Cortex of kidney (tissue), 1 donor: Measurements from ENCODE around the gene GAS6.
"Not testable (repeated sequence)": the region's sequence is repeated elsewhere in the genome, so short reads cannot be mapped to it uniquely, and the experiment has no call there.

ENCODE experiments used
- DNase-seq: peaks from one replicate; lab custom pipeline; 2025; lab: John Stamatoyannopoulos, UW

GAS6 gene

DNA sequence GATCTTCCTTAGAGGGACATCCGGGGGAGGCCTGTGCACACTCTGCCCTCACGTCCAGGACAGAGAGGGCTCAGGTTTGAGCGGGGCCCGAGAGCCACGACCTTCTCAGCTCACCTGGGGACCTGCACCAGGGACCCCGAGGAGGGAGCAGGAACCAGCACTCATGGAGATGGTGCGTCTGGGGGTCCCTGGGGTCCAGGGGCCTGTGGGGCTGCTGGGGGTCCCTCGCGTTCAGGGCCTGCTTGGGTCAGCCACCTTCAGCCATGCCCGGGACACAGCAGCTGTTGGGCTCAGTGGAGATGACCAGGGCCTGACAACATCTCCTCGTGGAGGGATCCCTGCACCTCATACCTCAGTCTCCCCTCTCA, 57.8 kb downstream of the GAS6 start:
- no peak for DNase-seq

DNA sequence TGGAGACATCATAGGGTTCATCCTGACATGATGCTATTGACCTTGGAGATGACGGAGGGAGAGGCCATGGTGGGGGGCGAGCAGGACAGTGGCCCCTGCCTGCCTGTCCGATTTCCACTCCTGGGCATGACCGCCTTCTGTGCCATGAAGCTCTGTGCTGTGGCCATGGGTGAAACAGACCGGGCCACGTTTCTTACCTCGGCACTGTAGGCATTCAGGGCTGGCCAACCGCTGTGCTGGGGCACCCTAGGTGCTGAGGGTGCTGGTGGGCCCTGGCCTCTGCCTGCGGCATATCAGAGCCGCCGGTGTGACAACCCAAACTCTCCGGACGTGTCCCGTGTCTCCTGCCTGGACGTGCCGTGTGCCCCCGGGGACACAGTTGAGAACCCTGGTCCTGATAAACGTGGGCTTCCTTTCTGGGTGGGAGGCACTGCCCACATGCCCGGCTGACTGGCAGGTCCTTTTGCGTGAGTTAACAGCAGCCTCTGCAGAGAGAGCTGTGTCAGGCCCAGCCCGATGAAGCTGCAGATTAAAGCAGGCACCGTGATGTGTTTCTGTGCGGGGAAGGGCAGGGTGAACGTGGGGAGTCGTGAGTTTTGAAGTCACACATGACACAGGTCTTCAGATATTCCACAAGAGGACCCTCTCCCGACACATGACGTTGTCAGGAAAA, 58.3 kb downstream of the GAS6 start:
- no peak for DNase-seq

GRCh38 chr13:113804703-113805430, 59.0 kb downstream of the GAS6 start:
- no peak for DNase-seq

GRCh38 chr13:113804017-113804702, 59.7 kb downstream of the GAS6 start:
- no peak for DNase-seq

- DNase-seq: no peak
Measured at GRCh38 chr13:113803409-113804016, 60.4 kb downstream of the GAS6 start.

DNA sequence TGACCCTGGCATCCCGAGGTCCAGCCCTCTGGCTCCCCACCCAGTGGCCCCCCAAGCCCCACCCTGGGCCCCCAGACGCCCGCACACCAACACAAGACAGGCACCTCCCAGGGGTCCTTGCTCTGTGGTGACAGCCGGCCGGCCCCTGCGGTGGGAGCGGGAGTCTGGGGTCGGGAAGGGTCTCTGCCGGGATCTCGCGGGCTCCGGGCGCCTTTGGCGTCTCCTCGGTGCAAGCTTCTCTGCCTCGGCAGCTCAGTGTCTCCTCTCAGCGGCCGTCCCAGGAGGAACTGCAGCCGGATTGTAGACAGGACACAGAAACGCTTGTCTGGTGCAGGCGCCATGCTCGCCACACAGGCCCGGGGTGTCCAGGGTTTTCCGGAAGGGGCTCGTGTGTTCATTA, 61.1 kb downstream of the GAS6 start:
- DNase-seq: no peak

DNA sequence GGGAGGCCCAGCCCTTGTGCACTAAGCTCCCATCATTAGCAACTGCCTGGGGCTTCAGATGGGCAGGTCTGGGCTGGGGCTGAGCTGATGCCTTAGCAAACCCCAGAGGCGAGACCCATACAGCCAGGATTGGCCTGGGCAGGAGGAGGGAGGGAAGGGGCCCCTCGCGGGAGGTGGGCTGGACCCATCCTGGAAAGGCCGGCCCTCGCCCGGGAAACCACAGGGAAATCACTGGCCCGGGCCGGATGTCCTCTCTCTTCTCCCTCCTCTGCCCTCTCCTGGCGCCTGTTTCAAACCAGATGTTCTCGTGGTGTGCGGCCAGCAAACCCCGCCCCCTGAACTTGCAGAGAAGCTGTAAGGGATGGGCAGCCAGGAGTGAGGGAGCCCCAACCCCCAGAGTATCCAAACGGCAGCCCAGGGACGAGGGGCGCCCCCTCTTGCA, 61.8 kb downstream of the GAS6 start:
- no peak for DNase-seq

DNA sequence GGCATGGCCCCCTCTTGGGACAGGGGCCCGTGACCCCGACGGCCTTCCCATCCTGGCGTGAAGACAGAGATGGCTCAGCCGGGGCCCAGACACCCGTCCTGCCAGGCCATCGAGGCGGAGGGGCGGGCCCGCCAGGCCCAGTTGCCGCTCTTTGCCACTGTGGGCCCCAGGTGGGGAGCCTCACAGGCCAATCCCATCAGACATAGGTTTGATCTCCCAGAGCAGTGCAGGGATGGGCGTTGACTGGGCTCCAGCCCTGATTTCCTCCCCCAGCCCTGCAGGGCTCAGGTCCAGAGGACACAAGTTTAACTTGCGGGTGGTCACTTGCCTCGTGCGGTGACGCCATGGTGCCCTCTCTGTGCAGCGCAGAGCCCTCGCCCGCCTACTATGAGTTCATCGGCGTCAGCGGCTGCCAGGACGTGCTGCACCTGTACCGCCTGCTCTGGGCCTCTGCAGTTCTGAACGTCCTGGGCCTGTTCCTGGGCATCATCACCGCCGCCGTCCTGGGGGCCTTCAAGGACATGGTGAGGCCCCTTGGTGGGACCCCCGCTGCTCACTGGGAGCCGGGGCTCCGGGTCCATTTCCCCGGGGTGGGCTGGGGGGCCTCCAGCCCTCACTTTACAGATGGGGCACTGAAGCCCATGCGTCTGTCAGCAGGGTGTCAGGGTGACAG, 62.5 kb downstream of the GAS6 start:
- DNase-seq: no peak

- DNase-seq: no peak
Measured at GRCh38 chr13:113800576-113800926, 63.3 kb downstream of the GAS6 start.

DNA sequence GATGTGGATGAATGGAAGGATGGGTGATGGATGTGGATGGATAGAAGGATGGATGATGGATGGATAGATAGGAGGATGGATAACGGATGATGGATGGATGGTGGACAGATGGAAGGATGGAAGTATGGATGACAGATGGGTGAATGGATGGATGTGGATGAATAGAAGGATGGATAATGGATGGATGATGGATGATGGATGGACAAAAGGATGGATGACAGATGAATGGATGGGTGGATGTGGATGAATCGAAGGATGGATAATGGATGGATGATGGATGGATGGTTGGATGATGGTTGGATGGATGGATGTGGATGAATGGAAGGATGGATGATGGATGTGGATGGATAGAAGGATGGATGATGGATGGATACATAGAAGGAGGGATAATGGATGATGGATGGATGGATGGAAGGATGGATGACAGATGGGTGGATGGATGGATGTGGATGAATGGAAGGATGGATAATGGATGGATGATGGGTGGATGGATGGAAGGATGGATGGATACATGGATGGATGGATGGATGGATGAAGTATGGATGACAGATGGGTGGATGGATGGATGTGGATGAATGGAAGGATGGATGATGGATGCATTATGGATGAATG, 65.6 kb downstream of the GAS6 start:
- DNase-seq: no peak

DNA sequence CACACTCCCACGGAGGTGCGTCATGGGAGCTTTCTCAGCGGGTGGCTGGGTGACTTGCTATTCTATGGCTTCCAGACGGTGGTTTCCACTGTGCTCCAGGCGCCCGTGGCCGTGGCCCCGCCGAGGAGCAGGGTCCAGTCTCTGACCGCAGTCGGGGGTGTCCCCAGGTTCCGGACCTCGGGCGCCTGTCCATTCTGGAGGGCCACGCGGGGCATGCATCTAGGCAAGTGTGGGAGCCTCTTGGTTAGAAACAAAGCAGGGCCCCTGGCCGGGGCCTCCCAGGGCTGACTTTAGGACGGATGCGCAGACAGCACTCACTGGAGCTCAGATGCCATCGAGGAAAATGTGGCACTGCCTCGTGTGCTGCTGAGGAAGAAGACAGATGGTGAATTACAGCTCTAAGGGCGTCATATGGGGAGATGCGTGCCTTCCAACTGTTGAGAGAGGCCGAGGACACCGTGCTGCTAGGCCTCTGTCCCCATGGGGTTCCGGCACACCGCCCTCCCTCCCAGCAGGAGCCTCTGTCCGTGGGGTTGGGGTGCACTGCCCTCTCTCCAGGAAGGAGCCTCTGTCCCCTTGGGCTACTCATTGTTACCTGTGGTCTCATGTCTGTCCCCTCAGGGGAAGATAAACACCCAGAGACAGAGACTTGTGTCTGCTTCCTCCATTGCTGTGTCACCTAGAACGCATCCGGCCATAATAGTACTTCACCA, 66.8 kb downstream of the GAS6 start:
- DNase-seq: no peak

DNA sequence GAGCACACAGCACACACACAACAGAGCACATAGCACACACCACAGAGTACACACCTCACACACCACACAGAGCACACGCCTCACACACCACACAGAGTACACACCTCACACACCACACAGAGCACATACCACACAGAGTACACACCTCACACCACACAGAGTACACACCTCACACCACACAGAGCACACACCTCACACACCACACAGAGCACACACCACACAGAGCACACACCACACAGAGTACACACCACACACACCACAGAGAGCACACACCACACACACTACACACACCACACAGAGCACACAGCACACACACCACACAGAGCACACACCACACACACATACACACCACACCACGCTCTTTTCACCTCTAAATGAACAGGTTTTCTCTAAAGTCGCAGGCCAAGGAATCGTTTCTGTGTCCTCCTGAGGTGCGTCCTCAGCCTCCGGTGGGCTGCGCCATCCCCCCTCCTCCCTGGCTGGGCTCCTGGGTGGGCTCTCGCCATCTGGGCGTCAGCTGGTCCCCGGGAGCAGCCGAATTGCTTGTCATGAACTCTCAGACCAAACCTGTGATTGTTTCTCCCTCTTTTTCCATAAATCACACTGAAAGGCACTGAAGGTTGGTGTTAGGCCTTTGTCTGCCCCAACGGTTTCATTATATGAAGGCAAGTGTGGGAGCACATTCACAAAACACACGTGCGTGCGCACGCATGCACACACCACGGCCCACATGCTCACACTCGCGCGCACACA, 67.5 kb downstream of the GAS6 start:
- DNase-seq: no peak

- DNase-seq: not testable (repeated sequence)
Measured at GRCh38 chr13:113795362-113795761, 68.5 kb downstream of the GAS6 start.

DNA sequence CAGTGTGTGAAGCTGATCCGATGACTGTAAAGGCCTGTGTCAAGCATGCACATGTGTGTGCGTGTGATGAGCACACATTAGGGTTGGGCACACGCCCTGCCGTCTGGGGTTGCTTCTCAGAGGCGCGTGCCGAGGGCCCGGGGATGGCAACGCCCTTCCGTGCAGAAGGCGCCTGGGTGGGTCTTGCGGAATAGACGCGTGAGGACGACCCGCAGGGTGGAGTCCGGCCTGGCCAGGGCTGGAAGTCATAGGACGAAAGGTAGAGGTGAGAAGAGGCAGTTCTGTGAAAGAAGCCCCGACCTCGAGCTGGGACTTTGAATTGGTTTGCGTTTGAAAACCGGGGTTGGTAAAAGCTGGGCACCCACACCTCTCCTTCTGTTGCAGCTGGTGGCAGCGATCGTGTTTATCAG, 69.1 kb downstream of the GAS6 start:
- no peak for DNase-seq

DNA sequence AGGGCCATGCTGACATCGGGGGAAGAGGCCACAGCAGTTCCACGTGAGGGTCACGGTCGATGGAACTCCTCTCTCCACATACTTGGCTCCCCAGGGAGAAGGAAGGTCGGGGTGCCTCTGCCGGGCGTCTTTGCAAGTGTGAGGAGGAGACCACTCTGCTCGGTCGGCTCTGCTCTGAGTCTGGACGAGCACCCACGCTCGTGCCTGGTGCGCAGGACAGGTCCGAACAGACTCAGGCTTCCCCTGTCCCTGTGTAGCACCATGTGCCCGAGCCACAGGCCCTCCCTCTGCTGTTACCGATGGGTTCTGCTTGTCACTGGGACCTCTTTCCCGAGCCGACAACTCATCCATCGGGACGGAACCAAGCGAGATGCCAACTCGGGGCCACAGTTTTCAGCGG, 69.8 kb downstream of the GAS6 start:
- no peak for DNase-seq

DNA sequence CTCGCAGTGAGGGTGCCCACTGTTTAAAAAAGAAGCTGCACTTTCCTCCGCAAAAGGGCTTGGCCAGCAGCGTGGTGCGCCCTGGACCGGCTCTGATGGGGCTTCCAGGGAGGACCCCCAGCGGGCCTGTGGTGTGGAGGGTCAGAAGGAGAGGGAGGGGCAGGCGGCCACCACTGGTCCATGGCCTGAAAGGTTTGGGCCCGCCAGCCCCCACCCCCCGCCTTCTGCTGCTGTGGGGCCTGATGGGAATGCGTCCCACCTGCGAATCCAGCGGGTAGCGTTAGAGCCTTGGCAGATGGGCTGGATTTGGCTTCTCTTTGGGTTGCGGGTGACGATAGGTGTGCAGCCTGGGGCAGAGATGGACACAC, 70.2 kb downstream of the GAS6 start:
- no peak for DNase-seq

- no peak for DNase-seq
Measured at GRCh38 chr13:113792886-113793717, 70.8 kb downstream of the GAS6 start.

DNA sequence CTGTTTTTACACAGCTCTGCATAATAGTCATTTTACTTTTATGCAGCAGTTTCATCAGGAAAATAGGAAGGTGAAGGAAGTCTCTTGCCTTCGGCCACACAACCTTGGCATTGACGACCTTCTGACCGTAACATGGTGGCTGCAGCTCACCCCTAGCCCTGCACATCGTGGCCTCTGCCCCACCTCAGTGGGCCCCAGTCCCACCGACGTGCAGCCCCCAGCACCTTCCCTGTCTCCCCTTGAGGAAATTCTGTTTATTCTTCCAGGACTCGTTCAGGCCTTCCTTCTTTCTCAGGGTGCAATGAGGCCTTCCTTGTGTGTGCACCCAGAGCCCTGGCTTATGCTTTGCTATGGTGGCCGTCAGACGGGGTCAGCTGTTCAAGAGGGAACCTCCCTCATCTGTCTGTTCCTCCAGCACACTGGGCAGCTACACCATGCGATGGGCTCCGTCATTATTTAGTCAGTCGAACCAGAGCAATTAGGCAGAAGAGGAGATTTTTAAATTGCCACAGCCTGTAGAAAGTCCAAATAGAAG, 71.6 kb downstream of the GAS6 start:
- no peak for DNase-seq

GRCh38 chr13:113791761-113792160, 72.1 kb downstream of the GAS6 start:
- DNase-seq: no peak
